Ovary (tissue), 3 donors: ENCODE measurements around the gene TDRKH.

ENCODE experiments used
- CTCF ChIP-seq, 3 donors: fragments of 450-650 bp in 2 of 3; fragments of 200-600 bp in 1 of 3; IDR thresholded peaks; one replicate each; pipeline versions ENCODE4 v1.5.1 to v1.8.0; 2016 to 2022; ENCODE audit warnings: antibody characterized with exemption in 3 of 3, mild to moderate bottlenecking in 1 of 3
- EP300 ChIP-seq: sonication (generic); formaldehyde crosslinking; IDR thresholded peaks from one replicate; pipeline ENCODE4 v1.6.1; 2017; ENCODE audit warnings: antibody characterized with exemption
- POLR2A ChIP-seq: fragments of 450-650 bp; IDR thresholded peaks from one replicate; pipeline ENCODE4 v1.6.1; 2017; ENCODE audit warnings: antibody characterized with exemption, mild to moderate bottlenecking, moderate library complexity
- donor health status: DM: no; HTN: no; CAD: no.

- no peak for TF ChIP-seq CTCF (IDR thresholded peaks at IDR 0.05)
- no peak for TF ChIP-seq EP300
- no peak for TF ChIP-seq POLR2A
Observed at GRCh38 chr1:151756291-151756690, 34.0 kb downstream of the TDRKH start.
